ENCODE data around the gene SNTB2. TPM values are rescaled to one million over a fixed set of nuclear protein-coding genes. Genes with fewer than 3 reads are reported as not detected.

Gene SNTB2
- total and polyA plus RNA-seq, 2 of the 13 experiments (the other 11 are each of a cell fraction or from before 2014, with no cell fraction given), result 11.5 to 19.2 TPM

- Histone ChIP-seq H3K27ac (ENCODE audit: extremely low read length, insufficient read depth, low read length) (peak within 1 kb of the TSS; percentile 86), H3K9ac (ENCODE audit: insufficient read depth, low read depth, low read length) (peak within 1 kb of the TSS; percentile 91), H3K27me3 (ENCODE audit: control insufficient read depth in 1 of 2, insufficient read depth in 2 of 2, low read length in 2 of 2) (no peaks in the 10 kb centered on the region; a peak in 1 of 5 replicates), H3K36me3 (replicated peaks in 1 of 2; ENCODE audit: control insufficient read depth in 1 of 2, insufficient read depth in 2 of 2, low read length in 2 of 2) (peaks cover 18 to 45% of the 10 kb centered on the region in 2 experiments), H4K20me1 (ENCODE audit: insufficient read depth, low read length) (no peaks in the 10 kb centered on the region), H3K4me1 (ENCODE audit: insufficient read depth, low read length) (peaks cover 39% of the 10 kb centered on the region), H3K4me2 (ENCODE audit: low read depth, low read length) (peak within 1 kb of the TSS; percentile 98), H3K9me3 (ENCODE audit: low read length) (no peaks in the 10 kb centered on the region), H2AFZ (ENCODE audit: low read length) (no peak within 1 kb of the TSS), H3K79me2 (ENCODE audit: insufficient read depth, low read length) (peaks cover 46% of the 10 kb centered on the region), H3K4me3 (replicated peaks in 1 of 3; ENCODE audit: insufficient read depth in 1 of 3, low read depth in 2 of 3, low read length in 3 of 3) (peak within 1 kb of the TSS; percentile 79 to 94 (median 86))
- POLR2A ChIA-PET, result interaction anchor here (0.6 to 6.0 kb wide), 12 partner anchors 8 to 415 kb away, joined by 3 to 52 read pairs (median 4); partner anchors contain the start of genes NOB1, PDF, TMED6 and VPS4A
- in situ Hi-C loops (cut with HindIII; ENCODE audit: extremely low pct_ligation_motif_present, low pct_unique_long_range_greater_than_20kb), result no loop called here
- BruUV-seq (replicated peaks), result no TSS peak
- intact Hi-C loops (cut with micrococcal nuclease; ENCODE audit: unreplicated experiment), result loop anchor here (1.0 kb wide), 2 partner anchors 9 to 189 kb away; partner anchors contain the start of gene PDF
- FAIRE-seq (peak; percentile 88), DNase-seq (ENCODE audit: low spot score) (peak; percentile 99), ATAC-seq (peak; percentile 98)
- under 1% methylated on average over 38 of the region's 77 CpGs for whole genome bisulfite sequencing (ENCODE audit: low lambda C conversion rate)
- CTCF ChIA-PET (ENCODE audit: low intra/inter-chr PET ratio, low total read pairs), result interaction anchor here (0.8 to 1.6 kb wide), 4 partner anchors 9 to 28 kb away, joined by 3 to 10 read pairs (median 4); partner anchors contain the start of genes PDF and VPS4A
- TF ChIP-seq ZIK1 (CRISPR knock-in tag; IDR thresholded peaks at IDR 0.05; ENCODE audit: borderline replicate concordance, low read depth) (peak; percentile 92; the same call in 1 of the 2 replicates), YEATS4 (CRISPR knock-in tag; IDR thresholded peaks at IDR 0.05; ENCODE audit: borderline replicate concordance) (peak; percentile 98), ZNF563 (CRISPR knock-in tag; IDR thresholded peaks at IDR 0.05) (peak; percentile 96), FOXK2 (IDR thresholded peaks at IDR 0.05) (peak; percentile 92), GTF2F1 (IDR thresholded peaks at IDR 0.05; ENCODE audit: low read length) (no peak), HNRNPLL (IDR thresholded peaks at IDR 0.05; ENCODE audit: low read depth, low read length, poor library complexity, severe bottlenecking) (peak; percentile 80), JDP2 (CRISPR knock-in tag; IDR thresholded peaks at IDR 0.05; ENCODE audit: borderline replicate concordance) (peak; percentile 21; the same call in 1 of the 2 replicates), PREB (CRISPR knock-in tag; IDR thresholded peaks at IDR 0.05) (no peak), CEBPG (CRISPR knock-in tag; IDR thresholded peaks at IDR 0.05) (peak; percentile 30), ZNF570 (CRISPR knock-in tag; IDR thresholded peaks at IDR 0.05; ENCODE audit: borderline replicate concordance) (no peak), TEAD2 (CRISPR knock-in tag; IDR thresholded peaks at IDR 0.05) (0 out of 2 replicates have a peak, but pooled peaks have one; percentile 16), SRF (IDR thresholded peaks at IDR 0.05; ENCODE audit: low read depth, low read length) (peak; percentile 65; the same call in 1 of the 2 replicates), MED1 (CRISPR knock-in tag; IDR thresholded peaks at IDR 0.05) (peak; percentile 92), TSC22D2 (CRISPR knock-in tag; IDR thresholded peaks at IDR 0.05; ENCODE audit: borderline replicate concordance) (peak; percentile 87; the same call in 1 of the 2 replicates), TEAD3 (CRISPR knock-in tag; optimal IDR thresholded peaks at IDR 0.05; ENCODE audit: borderline replicate concordance) (peak; percentile 81), CREB1 (IDR thresholded peaks at IDR 0.05) (peak; percentile 90), CREB1 (CRISPR knock-in tag; IDR thresholded peaks at IDR 0.05) (peak; percentile 94), ZSCAN22 (CRISPR knock-in tag; IDR thresholded peaks at IDR 0.05) (no peak), RNF2 (conservative IDR thresholded peaks at IDR 0.05; ENCODE audit: low read depth) (peak; percentile 92), ZBTB3 (CRISPR knock-in tag; IDR thresholded peaks at IDR 0.05; ENCODE audit: borderline replicate concordance, low read depth) (no peak), ZFP36L2 (CRISPR knock-in tag; IDR thresholded peaks at IDR 0.05) (no peak), KMT2B (CRISPR knock-in tag; IDR thresholded peaks at IDR 0.05) (peak; percentile 98), ZBTB44 (CRISPR knock-in tag; IDR thresholded peaks at IDR 0.05) (peak; percentile 39; the same call in 1 of the 2 replicates), ZFP36L1 (CRISPR knock-in tag; IDR thresholded peaks at IDR 0.05) (peak; percentile 93; the same call in 1 of the 2 replicates)
Measured at GRCh38 chr16:69339289-69340094, 152.5 kb downstream of the SNTB2 start, which contains the start of the genes COG8 and NIP7. TSS of gene COG8 (minus strand) at chr16:69339564. CDS start at chr16:69339552, 12 bp downstream. TSS of gene NIP7 (plus strand) at chr16:69339772. CDS start at chr16:69339830, 58 bp downstream.
